Endothelial cell of umbilical vein (primary cell): ENCODE results near the gene MPZL2.

Experiments used
- FOS ChIP-seq: IDR thresholded peaks from 2 replicates; pipeline ENCODE4 v1.6.1; 2011; ENCODE audit warnings: mild to moderate bottlenecking, low read length, moderate library complexity, borderline replicate concordance; ENCODE audit not compliant: insufficient read depth
- POLR2A ChIP-seq: IDR thresholded peaks from 2 replicates; pipeline ENCODE4 v1.6.1; 2012; ENCODE audit warnings: low read depth, mild to moderate bottlenecking, control low read depth, low read length
- TF ChIP-seq, protein P1 (sequence below), 2 donors: IDR thresholded peaks; 1 replicate in 1 of 2; 2 replicates in 1 of 2; pipeline ENCODE4 v1.5.1; 2011; ENCODE audit warnings: low read length in 2 of 2, mild to moderate bottlenecking in 2 of 2, moderate library complexity in 2 of 2, control low read depth in 1 of 2, inconsistent platforms in 1 of 2, low read depth in 1 of 2; ENCODE audit not compliant: insufficient read depth in 1 of 2; ENCODE audit errors: extremely low read depth in 1 of 2
- TF ChIP-seq, protein P2 (sequence below): IDR thresholded peaks from 2 replicates; pipeline ENCODE4 v1.6.1; 2011; ENCODE audit not compliant: insufficient read depth, insufficient read length

DNA sequence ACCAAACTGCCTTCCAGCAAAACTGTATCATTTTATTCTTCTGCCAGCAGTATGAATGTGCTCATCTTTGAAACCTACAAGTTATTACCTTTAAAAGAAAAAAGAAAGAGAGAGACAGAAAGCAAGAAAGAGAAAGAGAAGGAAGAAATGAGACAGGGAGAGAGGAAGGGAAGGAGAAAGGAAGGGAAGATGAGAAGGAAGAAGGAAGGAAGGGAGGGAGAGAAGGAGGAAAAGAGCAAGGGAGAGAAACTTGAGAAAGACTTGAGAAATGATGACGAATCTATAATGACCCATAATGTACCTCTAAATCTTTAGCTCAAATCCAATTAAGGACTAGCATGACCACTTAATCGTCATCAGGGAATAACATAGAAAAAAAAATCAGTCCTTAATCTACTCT lies 27.9 kb downstream of the MPZL2 start:
- TF ChIP-seq, protein P1, sequence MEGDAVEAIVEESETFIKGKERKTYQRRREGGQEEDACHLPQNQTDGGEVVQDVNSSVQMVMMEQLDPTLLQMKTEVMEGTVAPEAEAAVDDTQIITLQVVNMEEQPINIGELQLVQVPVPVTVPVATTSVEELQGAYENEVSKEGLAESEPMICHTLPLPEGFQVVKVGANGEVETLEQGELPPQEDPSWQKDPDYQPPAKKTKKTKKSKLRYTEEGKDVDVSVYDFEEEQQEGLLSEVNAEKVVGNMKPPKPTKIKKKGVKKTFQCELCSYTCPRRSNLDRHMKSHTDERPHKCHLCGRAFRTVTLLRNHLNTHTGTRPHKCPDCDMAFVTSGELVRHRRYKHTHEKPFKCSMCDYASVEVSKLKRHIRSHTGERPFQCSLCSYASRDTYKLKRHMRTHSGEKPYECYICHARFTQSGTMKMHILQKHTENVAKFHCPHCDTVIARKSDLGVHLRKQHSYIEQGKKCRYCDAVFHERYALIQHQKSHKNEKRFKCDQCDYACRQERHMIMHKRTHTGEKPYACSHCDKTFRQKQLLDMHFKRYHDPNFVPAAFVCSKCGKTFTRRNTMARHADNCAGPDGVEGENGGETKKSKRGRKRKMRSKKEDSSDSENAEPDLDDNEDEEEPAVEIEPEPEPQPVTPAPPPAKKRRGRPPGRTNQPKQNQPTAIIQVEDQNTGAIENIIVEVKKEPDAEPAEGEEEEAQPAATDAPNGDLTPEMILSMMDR (IDR thresholded peaks at IDR 0.05; ENCODE audit: extremely low read depth in 1 of 2, insufficient read depth in 1 of 2, low read depth in 1 of 2, low read length in 2 of 2) = no peak
- TF ChIP-seq, protein P2, sequence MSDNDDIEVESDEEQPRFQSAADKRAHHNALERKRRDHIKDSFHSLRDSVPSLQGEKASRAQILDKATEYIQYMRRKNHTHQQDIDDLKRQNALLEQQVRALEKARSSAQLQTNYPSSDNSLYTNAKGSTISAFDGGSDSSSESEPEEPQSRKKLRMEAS = no peak
- TF ChIP-seq FOS = no peak
- no peak for TF ChIP-seq POLR2A
